ENCODE measurements around the gene FBXL13. TPM values are rescaled to one million over a fixed set of nuclear protein-coding genes. Genes with fewer than 3 reads are reported as not detected.
"Not testable (repeated sequence)": the region's sequence is repeated elsewhere in the genome, so short reads cannot be mapped to it uniquely, and the experiment has no call there.

The FBXL13 gene
- total and polyA plus RNA-seq, 11 donors, result 0.16 to 1.2 (median 0.41) TPM; not detected in 1

DNA sequence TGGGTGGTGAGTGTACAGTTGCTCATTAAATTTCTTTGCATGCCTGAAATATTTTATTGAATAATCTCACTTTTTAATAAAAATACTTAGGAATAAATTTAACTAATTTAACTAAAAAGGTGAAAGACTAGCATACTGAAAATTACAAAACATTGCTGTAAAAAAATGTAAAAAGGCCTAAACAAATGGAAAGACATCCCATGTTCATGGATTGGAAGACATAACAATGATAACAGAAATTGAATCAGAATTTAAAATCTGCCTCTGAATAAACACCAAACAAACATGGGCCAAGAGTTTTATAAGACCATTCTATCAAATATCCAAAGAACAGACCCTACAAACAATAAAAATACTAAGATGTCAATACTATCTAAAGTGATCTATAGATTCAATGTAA lies 94.9 kb downstream of the FBXL13 start:
- no peaks in the 10 kb centered on the region for H3K36me3 ChIP-seq
- H3K9me3 ChIP-seq, result peaks cover 0 to 19% (median 6%) of the 10 kb centered on the region in 12 donors
- no peaks in the 10 kb centered on the region for H3K27me3 ChIP-seq
- ATAC-seq (no peak), DNase-seq (no peak)
- intact Hi-C loops (cut with DNase I), result no loop called here
- H3K4me1 ChIP-seq, result peaks cover 0 to 11% (median 0%) of the 10 kb centered on the region in 12 donors
- no peak overlapping the region for H3K27ac ChIP-seq
- no peak overlapping the region for H3K4me3 ChIP-seq
- TF ChIP-seq POLR2A (IDR thresholded peaks at IDR 0.05), result no peak
- TF ChIP-seq, protein P1, sequence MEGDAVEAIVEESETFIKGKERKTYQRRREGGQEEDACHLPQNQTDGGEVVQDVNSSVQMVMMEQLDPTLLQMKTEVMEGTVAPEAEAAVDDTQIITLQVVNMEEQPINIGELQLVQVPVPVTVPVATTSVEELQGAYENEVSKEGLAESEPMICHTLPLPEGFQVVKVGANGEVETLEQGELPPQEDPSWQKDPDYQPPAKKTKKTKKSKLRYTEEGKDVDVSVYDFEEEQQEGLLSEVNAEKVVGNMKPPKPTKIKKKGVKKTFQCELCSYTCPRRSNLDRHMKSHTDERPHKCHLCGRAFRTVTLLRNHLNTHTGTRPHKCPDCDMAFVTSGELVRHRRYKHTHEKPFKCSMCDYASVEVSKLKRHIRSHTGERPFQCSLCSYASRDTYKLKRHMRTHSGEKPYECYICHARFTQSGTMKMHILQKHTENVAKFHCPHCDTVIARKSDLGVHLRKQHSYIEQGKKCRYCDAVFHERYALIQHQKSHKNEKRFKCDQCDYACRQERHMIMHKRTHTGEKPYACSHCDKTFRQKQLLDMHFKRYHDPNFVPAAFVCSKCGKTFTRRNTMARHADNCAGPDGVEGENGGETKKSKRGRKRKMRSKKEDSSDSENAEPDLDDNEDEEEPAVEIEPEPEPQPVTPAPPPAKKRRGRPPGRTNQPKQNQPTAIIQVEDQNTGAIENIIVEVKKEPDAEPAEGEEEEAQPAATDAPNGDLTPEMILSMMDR (IDR thresholded peaks at IDR 0.05), result no peak

DNA sequence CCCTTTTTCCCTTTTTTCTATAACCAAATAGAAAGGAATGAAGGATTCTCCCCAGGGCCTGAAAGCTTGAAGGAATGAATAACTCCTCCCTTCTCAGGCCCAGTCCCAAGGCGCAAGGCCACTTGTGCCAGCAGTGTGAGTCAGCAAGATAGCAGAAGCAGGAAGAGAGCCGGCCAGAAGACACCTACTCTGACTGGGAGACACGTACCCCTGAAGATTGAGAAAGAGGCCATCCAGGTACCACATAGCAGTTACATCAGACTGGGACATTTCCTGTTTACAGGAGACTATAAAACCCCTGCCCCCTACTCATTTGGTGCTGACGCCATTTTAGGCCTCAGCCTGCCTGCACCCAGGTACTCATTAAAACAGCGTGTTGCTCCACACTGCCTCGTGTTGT lies 96.3 kb downstream of the FBXL13 start:
- 80 to 83% (median 82%) methylated on average over 6 of the region's 6 CpGs for WGBS, 4 donors
- Histone ChIP-seq H3K27ac (no peak overlapping the region), H3K4me1 (peaks cover 0 to 5% (median 0%) of the 10 kb centered on the region in 12 donors), H3K36me3 (no peaks in the 10 kb centered on the region), H3K9me3 (peaks cover 0 to 19% (median 6%) of the 10 kb centered on the region in 12 donors), H3K27me3 (no peaks in the 10 kb centered on the region), H3K4me3 (no peak overlapping the region)
- DNase-seq, result peak in 3 of 5 donors; percentile 35 to 68 (median 52)
- TF ChIP-seq, protein P1 (IDR thresholded peaks at IDR 0.05), result no peak
- TF ChIP-seq POLR2A (IDR thresholded peaks at IDR 0.05), result no peak
- intact Hi-C loops (cut with DNase I), result no loop called here
- no peak for ATAC-seq

GRCh38 chr7:102977586-102977985 lies 97.0 kb downstream of the FBXL13 start:
- H3K4me3 ChIP-seq; H3K36me3 ChIP-seq; H3K27me3 ChIP-seq; DNase-seq; H3K27ac ChIP-seq; intact Hi-C loops (cut with DNase I); ATAC-seq; H3K4me1 ChIP-seq: not testable (repeated sequence)
- H3K9me3 ChIP-seq, result peaks cover 0 to 19% (median 6%) of the 10 kb centered on the region in 12 donors
- 86 to 96% (median 93%) methylated on average over 3 to 4 of the region's 4 CpGs for WGBS, 4 donors

GRCh38 chr7:102976493-102976892 lies 98.1 kb downstream of the FBXL13 start:
- H3K9me3 ChIP-seq, result peaks cover 0 to 19% (median 6%) of the 10 kb centered on the region in 12 donors
- no peaks in the 10 kb centered on the region for H3K36me3 ChIP-seq
- no peak for ATAC-seq
- no peak overlapping the region for H3K4me3 ChIP-seq
- peaks cover 0 to 5% (median 0%) of the 10 kb centered on the region in 12 donors for H3K4me1 ChIP-seq
- WGBS, 4 donors, result 84 to 89% (median 85%) methylated on average over 8 of the region's 8 CpGs
- TF ChIP-seq, protein P1 (IDR thresholded peaks at IDR 0.05), result no peak
- TF ChIP-seq POLR2A (IDR thresholded peaks at IDR 0.05), result no peak
- DNase-seq, result no peak
- no peak overlapping the region for H3K27ac ChIP-seq
- intact Hi-C loops (cut with DNase I), result no loop called here
- H3K27me3 ChIP-seq, result no peaks in the 10 kb centered on the region

DNA sequence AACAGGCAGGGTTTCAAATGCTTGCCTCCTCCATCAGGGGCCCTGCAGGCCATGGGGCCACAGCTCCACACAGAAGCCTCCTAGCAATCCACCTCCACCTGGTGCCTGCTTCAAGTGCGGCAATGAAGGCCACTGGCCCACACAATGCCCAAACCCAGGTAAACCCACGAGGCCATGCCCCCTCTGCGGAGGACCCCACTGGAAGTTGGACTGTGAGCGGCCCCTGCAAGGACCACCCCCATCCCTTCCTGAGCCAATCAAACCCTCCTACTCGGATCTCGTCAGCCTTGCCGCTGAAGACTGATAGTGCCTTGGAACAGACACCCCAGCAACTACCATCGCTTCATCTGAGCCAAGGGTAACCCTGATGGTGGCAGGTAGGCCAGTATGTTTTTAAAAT lies 98.7 kb downstream of the FBXL13 start:
- TF ChIP-seq, protein P1 (IDR thresholded peaks at IDR 0.05), result no peak
- TF ChIP-seq POLR2A (IDR thresholded peaks at IDR 0.05), result no peak
- intact Hi-C loops (cut with DNase I), result no loop called here
- Histone ChIP-seq H3K36me3 (no peaks in the 10 kb centered on the region), H3K4me3 (no peak overlapping the region), H3K4me1 (peaks cover 0 to 5% (median 0%) of the 10 kb centered on the region in 12 donors), H3K27ac (no peak overlapping the region), H3K27me3 (no peaks in the 10 kb centered on the region), H3K9me3 (peaks cover 0 to 19% (median 6%) of the 10 kb centered on the region in 12 donors)
- 81 to 87% (median 84%) methylated on average over 8 of the region's 8 CpGs for WGBS, 4 donors
- ATAC-seq (no peak), DNase-seq (no peak)
